Hepatocyte (in vitro differentiated cells): Measurements from ENCODE around the gene CMA1. TPM values are rescaled to one million over a fixed set of nuclear protein-coding genes. Genes with fewer than 3 reads are reported as not detected.
"Not testable (repeated sequence)": the region's sequence is repeated elsewhere in the genome, so short reads cannot be mapped to it uniquely, and the experiment has no call there.

Experiments used
- DNase-seq: peaks from one replicate; pipeline ENCODE4 v3.0.0-alpha.2; 2016; ENCODE audit warnings: low spot score
- H2AFZ ChIP-seq: fragments of 200-600 bp; sonication (generic); 2 replicates; pipeline ENCODE4 v1.6.0; 2016; ENCODE audit warnings: antibody characterized with exemption, mild to moderate bottlenecking
- H3K27ac ChIP-seq: fragments of 200-600 bp; sonication (generic); 2 replicates; pipeline ENCODE4 v1.5.1; 2016; ENCODE audit warnings: mild to moderate bottlenecking
- H3K27me3 ChIP-seq: fragments of 200-600 bp; sonication (generic); 2 replicates; pipeline ENCODE4 v1.6.1; 2016
- H3K36me3 ChIP-seq: fragments of 200-600 bp; sonication (generic); replicated peaks from 2 replicates; pipeline ENCODE4 v1.5.1; 2016; ENCODE audit warnings: low read depth; ENCODE audit not compliant: insufficient read depth
- H3K4me1 ChIP-seq: fragments of 200-600 bp; sonication (generic); 2 replicates; pipeline ENCODE4 v1.5.1; 2016; ENCODE audit warnings: mild to moderate bottlenecking, moderate library complexity; ENCODE audit not compliant: insufficient read depth
- H3K4me2 ChIP-seq: fragments of 200-600 bp; sonication (generic); 2 replicates; pipeline ENCODE4 v1.6.0; 2016
- H3K4me3 ChIP-seq: fragments of 200-600 bp; sonication (generic); 2 replicates; pipeline ENCODE4 v1.5.1; 2016; ENCODE audit warnings: mild to moderate bottlenecking
- H3K79me2 ChIP-seq: fragments of 200-600 bp; sonication (generic); 2 replicates; pipeline ENCODE4 v1.6.0; 2017; ENCODE audit warnings: mild to moderate bottlenecking
- H3K9me2 ChIP-seq: fragments of 200-600 bp; sonication (generic); replicated peaks from 2 replicates; pipeline ENCODE4 v1.6.0; 2017; ENCODE audit warnings: mild to moderate bottlenecking; ENCODE audit not compliant: insufficient read depth
- H3K9me3 ChIP-seq: fragments of 200-600 bp; sonication (generic); 2 replicates; pipeline ENCODE4 v1.5.1; 2016; ENCODE audit warnings: low read depth, mild to moderate bottlenecking
- H4K20me1 ChIP-seq: fragments of 200-600 bp; sonication (generic); 2 replicates; pipeline ENCODE4 v1.6.0; 2016; ENCODE audit warnings: mild to moderate bottlenecking; ENCODE audit not compliant: insufficient read depth, poor library complexity, severe bottlenecking
- EZH2 ChIP-seq: fragments of 200-600 bp; sonication (generic); IDR thresholded peaks from 2 replicates; pipeline ENCODE4 v1.6.1; 2016; ENCODE audit warnings: antibody characterized with exemption, mild to moderate bottlenecking, borderline replicate concordance
- EZH2phosphoT487 ChIP-seq: fragments of 200-600 bp; sonication (generic); IDR thresholded peaks from one replicate; pipeline ENCODE4 v1.6.1; 2018; ENCODE audit warnings: antibody characterized with exemption, mild to moderate bottlenecking, low read depth, moderate library complexity; ENCODE audit not compliant: unreplicated experiment, severe bottlenecking
- WGBS: methylation state at CpG from one replicate; pipeline ENCODE4 v1.1.6; 2016; ENCODE audit warnings: low lambda C conversion rate; ENCODE audit errors: missing lambda C conversion rate; 5-methylcytosine and 5-hydroxymethylcytosine counted together
- polyA plus RNA-seq: library from polyadenylated mRNA; unstranded; fragments of >200 nt; fragmentation: Nextera tagmentation; extraction: Ambion mirVana; gene quantifications from 2 replicates; pipeline ENCODE4 v1.2.1, GENCODE V29; 2016
- total RNA-seq: library from RNA; depleted of rRNA; stranded (reverse); fragments of >200 nt; gene quantifications from 2 replicates; pipeline ENCODE4 v1.2.3, GENCODE V29; 2014
- TF ChIP-seq, protein P1 (sequence below): fragments of 200-600 bp; sonication (generic); IDR thresholded peaks from 2 replicates; pipeline ENCODE4 v1.5.1; 2016; ENCODE audit warnings: antibody characterized with exemption, mild to moderate bottlenecking; ENCODE audit not compliant: poor library complexity

CMA1 gene
- total and polyA plus RNA-seq, 2 experiments from 2014 or later, result not detected

DNA sequence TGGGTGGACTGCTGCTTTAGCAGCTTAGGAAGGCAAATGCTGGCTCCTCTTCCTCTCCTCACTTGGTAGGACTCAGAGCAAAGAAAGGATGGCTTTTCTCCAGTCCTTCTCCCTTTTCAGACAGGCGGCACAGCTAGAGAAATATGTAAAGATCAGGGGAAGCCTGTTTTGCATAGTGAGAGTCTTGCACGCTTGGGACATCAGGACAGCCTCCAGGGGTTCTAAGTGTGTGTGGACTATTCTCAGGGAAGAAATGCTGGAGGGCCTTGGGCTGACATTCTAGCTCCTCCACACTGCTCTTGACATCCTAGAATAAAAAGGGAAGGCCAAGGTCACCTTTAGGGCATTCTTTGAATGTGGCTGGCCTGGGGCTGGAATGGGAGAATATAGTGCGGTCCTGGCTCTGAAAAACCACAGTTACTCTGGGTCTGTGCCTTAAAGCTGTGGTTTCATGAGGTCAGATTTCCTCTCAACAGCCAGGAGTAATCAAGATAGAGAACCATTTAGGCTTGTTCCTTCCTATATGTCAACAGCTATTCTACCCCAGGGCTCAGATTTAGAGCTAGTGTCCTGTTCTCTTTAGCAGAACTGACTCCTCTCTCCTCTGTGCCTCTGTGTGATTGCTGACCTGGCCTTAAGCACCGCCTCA is 24.3 kb downstream of the CMA1 start:
- no peaks in the 10 kb centered on the region for H3K36me3 ChIP-seq
- H3K79me2 ChIP-seq, result no peaks in the 10 kb centered on the region
- DNase-seq, result no peak
- no peaks in the 10 kb centered on the region for H3K27me3 ChIP-seq
- TF ChIP-seq EZH2phosphoT487 (no peak), EZH2 (no peak)
- TF ChIP-seq, protein P1, sequence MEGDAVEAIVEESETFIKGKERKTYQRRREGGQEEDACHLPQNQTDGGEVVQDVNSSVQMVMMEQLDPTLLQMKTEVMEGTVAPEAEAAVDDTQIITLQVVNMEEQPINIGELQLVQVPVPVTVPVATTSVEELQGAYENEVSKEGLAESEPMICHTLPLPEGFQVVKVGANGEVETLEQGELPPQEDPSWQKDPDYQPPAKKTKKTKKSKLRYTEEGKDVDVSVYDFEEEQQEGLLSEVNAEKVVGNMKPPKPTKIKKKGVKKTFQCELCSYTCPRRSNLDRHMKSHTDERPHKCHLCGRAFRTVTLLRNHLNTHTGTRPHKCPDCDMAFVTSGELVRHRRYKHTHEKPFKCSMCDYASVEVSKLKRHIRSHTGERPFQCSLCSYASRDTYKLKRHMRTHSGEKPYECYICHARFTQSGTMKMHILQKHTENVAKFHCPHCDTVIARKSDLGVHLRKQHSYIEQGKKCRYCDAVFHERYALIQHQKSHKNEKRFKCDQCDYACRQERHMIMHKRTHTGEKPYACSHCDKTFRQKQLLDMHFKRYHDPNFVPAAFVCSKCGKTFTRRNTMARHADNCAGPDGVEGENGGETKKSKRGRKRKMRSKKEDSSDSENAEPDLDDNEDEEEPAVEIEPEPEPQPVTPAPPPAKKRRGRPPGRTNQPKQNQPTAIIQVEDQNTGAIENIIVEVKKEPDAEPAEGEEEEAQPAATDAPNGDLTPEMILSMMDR, result no peak
- no peak overlapping the region for H3K4me2 ChIP-seq
- H3K9me3 ChIP-seq, result no peaks in the 10 kb centered on the region
- no peak overlapping the region for H3K4me3 ChIP-seq
- H2AFZ ChIP-seq, result no peak overlapping the region
- no peak overlapping the region for H3K27ac ChIP-seq
- H3K9me2 ChIP-seq, result no peaks in the 10 kb centered on the region
- H4K20me1 ChIP-seq, result no peaks in the 10 kb centered on the region
- H3K4me1 ChIP-seq, result no peaks in the 10 kb centered on the region
- 58% methylated on average over 4 of the region's 4 CpGs for WGBS

DNA sequence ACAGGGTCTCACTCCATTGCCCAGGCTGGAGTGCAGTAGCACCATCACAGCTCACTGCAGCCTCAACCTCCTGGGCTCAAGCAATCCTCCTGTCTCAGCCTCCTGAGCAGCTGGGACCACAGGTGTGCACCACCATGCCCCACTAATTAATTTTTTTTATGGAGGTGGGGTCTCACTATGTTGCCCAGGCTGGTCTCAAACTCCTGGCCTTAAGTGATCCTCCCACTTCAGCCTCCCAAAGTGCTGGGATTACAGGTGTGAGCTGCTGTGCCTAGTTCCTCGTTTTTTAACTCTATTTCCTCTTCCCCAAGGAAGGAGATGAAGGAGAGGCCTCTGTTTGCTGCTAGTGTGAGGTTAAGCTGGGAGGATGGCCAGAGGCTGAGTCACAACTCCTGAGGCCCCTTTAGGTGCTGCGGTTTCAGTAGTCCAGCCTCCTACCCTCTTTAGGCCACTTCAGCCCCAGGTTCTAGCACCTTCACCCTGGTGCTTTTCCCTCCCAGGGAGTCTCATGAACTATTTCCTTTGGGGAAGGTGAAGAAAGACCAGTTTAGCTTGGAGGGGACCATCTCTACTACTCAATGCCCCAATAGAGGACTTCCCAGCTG is 25.3 kb downstream of the CMA1 start:
- not testable (repeated sequence) for H3K4me2 ChIP-seq, H3K27ac ChIP-seq, DNase-seq, H3K4me3 ChIP-seq, H3K36me3 ChIP-seq, H3K27me3 ChIP-seq, H3K4me1 ChIP-seq, H2AFZ ChIP-seq, H3K9me3 ChIP-seq, H3K79me2 ChIP-seq, H3K9me2 ChIP-seq, H4K20me1 ChIP-seq
- WGBS, result 82% methylated on average over 2 of the region's 2 CpGs

DNA sequence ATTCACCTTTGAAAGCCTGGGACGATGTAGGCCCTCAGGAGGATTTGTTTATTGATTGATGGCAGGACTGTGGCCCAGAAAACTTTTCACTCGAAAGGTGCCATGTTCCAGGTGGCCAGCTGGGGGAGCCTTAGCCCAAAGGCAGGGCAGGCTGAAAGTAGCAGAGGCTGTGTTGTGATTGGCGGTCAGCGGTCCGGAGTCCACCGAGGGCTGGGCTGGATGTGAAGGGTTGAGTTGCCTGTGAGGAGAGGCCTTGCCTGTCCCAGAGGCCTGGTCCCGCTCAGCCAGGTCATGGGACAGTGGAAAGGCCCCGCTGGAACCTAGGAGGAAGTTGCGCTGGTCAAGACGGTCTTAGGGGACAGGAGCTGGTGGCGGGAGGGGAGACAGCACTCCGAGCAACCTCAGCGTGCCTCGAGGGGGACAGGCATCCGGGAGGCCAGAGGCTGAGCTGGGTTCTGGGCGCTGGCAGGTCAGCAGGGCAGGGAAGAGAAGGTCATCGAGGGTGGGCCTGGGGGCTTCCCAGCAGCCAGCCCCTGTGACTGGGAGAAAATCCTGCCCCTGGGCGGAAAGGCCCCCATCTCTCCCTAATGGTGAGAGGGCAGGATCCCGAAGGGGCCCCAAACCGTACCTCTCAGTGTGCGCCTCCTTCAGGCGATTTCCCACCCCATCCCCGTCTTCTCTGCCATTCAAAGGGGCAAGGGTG is 26.3 kb downstream of the CMA1 start:
- Histone ChIP-seq H3K27ac (no peak overlapping the region), H3K79me2 (no peaks in the 10 kb centered on the region), H3K9me2 (no peaks in the 10 kb centered on the region), H2AFZ (no peak overlapping the region), H3K36me3 (no peaks in the 10 kb centered on the region), H3K4me2 (no peak overlapping the region), H4K20me1 (no peaks in the 10 kb centered on the region), H3K4me1 (no peaks in the 10 kb centered on the region), H3K9me3 (no peaks in the 10 kb centered on the region), H3K4me3 (no peak overlapping the region), H3K27me3 (no peaks in the 10 kb centered on the region)
- WGBS, result 67% methylated on average over 23 of the region's 23 CpGs
- TF ChIP-seq, protein P1, result peak; percentile 37
- no peak for TF ChIP-seq EZH2
- no peak for TF ChIP-seq EZH2phosphoT487
- DNase-seq, result peak; percentile 46

DNA sequence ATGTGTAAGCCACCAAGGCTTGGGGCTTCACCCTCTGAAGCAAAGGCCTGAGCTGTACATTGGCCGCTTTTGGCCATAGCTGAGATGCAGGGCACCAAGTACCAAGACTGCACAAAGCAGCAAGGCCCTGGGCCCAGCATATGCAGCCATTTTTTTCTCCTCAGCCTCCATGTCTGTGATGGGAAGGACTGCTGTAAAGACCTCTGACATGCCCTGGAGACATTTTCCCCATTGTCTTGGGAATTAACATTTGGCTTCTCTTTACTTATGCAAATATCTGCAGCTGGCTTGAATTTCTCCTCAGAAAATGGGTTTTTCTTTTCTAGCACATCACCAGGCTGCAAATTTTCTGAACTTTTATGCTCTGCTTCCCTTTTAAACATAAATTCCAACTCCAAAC is 28.1 kb downstream of the CMA1 start:
- WGBS, result 0% methylated on average over 1 of the region's 1 CpG
- H3K9me3 ChIP-seq, H3K4me3 ChIP-seq, H3K4me2 ChIP-seq, H3K9me2 ChIP-seq, H4K20me1 ChIP-seq, H3K79me2 ChIP-seq, H2AFZ ChIP-seq, H3K27me3 ChIP-seq, H3K4me1 ChIP-seq, H3K36me3 ChIP-seq, DNase-seq, H3K27ac ChIP-seq: not testable (repeated sequence)
